HG03139 (cell line): Measurements from ENCODE around the gene UBE2G1.
"Not testable (repeated sequence)": the region's sequence is repeated elsewhere in the genome, so short reads cannot be mapped to it uniquely, and the experiment has no call there.

Experiments
- ATAC-seq: cut with Tn5 transposase; IDR thresholded peaks from one replicate; pipeline ENCODE4 v1.9.1; 2021; ENCODE audit not compliant: unreplicated experiment

UBE2G1 gene, protein sequence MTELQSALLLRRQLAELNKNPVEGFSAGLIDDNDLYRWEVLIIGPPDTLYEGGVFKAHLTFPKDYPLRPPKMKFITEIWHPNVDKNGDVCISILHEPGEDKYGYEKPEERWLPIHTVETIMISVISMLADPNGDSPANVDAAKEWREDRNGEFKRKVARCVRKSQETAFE

GRCh38 chr17:4366327-4367063, at the start of gene UBE2G1:
Gene UBE2G1 (minus strand): TSS chr17:4366675. CDS start chr17:4366316, 359 bp downstream.
- peak; percentile 64 for ATAC-seq

- ATAC-seq = no peak
These were observed 46.7 kb upstream of the UBE2G1 start for GRCh38 chr17:4412933-4413831.

- ATAC-seq = no peak
These were observed 44.7 kb upstream of the UBE2G1 start for GRCh38 chr17:4411201-4411600.

- no peak for ATAC-seq
These were observed 43.2 kb upstream of the UBE2G1 start for GRCh38 chr17:4409659-4410058.

DNA sequence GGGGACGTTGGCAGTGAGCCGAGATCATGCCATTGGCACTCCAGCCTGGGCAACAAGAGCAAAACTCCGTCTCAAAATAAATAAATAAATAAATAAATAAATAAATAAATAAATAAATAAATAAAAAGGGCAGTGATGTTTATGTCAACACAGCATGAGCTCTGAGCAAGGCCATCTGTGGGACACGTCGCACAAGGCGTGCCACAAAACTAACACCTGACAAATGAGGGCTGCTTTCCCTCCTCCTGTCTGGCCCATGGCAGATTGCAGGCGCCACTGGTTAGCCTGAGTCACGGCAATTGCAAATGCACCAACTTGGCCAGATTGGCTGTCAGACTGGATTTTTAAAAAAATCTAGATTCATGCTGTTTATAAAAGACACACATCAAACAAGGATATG, 41.4 kb upstream of the UBE2G1 start:
- ATAC-seq = no peak

DNA sequence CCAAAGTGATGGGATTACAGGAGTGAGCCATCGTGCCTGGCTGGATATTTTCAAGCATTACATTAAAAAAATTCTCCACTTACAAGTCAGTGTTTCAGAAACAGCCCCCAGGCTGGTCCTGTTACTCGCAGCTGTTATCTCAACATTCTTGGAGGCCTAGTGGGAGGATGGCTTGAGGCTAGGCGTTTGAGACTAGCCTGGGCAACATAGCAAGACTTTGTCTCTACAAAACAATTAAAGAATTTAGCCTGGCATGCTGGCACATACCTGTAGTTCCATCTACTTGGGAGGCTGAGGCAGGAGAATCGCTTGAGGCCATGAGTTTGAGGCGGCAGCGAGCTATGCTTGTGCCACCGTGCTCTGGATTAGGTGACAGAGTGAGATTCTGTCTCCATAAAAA, 40.7 kb upstream of the UBE2G1 start:
- no peak for ATAC-seq

DNA sequence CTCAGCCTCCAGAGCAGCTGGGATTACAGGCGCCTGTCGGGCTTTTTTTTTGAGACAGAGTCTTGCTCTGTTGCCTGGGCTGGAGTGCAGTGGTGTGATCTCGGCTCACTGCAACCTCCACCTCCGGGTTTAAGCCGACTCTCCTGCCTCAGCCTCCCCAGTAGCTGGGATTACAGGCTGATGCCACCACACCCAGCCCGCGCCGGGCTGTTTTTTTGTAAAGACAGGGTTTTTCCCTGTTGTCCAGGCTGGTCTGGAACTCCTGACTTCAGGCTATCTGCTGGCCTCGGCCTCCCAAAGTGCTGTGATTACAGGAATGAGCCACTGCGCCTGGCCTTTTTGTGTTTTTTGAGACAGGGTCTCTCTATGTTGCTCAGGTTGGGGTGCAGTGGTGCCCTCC, 39.9 kb upstream of the UBE2G1 start:
- no peak for ATAC-seq

GRCh38 chr17:4405699-4406098, 39.2 kb upstream of the UBE2G1 start:
- no peak for ATAC-seq

DNA sequence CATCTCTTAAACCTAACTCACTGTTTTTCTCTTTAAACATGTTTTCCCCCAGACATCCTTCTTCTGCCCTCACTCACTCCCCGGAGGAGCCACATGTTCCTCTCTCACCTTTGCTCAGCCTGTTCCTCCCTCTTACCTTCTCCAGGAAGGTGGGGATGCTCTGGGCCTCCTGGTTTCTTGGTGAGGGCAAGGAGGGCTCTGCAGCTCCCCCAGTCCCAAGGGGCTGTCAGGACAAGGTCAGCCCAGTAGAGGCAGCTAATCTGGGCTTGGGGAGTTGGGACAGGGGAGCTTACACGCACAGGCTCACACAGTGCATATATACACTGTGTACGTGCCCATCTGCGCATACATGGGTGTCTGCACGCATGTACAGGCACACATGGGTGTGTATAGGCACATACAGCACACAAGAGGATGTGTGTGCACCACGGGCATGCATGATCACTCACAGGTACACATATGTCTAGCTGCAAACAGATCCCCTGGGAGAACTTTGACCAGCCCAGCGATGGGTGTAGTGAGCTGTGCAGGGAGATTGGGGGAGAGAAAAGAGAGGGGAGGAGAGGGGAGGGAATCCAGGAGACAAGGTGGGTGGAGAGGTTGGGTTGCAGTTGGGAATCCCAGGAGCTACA, 38.7 kb upstream of the UBE2G1 start:
- no peak for ATAC-seq

GRCh38 chr17:4397840-4398239, 31.4 kb upstream of the UBE2G1 start:
- no peak for ATAC-seq

DNA sequence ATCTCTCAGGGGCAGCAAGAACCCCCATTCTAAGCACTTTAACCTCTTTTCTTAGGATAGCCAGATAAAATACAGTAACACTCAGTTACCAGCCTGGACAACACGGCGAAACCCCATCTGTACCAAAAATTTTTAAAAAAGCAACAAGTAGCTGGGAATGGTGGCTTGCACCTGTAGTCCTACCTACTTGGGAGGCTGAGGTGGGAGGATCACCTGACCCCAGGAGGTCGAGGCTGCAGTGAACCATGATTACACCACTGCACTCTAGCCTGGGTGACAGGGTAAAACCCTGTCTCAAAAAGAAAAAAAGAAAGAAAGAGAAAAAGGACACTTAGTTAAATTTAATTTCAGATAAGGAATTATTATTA, 28.6 kb upstream of the UBE2G1 start:
- ATAC-seq = no peak

GRCh38 chr17:4394208-4395110, 28.0 kb upstream of the UBE2G1 start:
- no peak for ATAC-seq

DNA sequence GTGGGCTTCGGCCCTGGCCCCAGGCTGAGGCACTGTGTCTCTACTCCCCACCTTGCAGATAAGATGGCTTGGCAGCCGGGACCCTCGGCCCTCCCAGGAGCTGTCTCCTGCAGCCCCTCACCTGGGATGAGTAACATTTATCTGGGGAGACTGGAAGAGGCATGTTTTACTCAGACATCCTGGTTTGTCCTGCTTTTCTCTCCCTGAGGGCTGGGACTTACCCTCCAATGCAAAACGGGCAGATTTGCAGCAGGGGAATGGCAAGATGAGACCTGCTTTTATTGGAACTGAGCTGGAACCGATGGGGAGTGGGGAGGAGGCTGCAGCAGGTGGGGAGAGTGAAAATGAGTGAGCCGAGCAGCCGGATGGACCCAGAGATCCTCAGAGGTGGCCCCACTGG, 27.3 kb upstream of the UBE2G1 start:
- ATAC-seq = no peak

DNA sequence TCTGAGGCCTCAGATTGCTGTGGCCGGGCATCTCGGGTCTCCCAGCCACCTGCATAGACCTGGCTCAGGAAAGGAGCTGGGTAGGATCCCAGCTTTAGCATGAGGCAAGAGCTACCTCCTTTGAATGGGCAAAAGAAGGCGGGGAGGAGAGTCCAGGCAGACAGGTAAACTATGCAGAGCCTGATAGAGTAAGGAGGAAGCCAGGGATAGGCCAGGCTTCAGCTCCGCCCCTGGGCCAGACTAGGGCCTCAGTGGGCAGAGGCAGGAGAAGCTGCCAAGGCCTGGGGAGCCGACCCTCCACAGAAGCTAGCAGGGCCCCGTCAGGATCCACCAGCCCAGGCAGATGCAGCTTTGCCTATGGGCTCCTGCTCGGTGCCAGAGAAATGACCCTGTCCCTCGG, 22.6 kb upstream of the UBE2G1 start:
- no peak for ATAC-seq

DNA sequence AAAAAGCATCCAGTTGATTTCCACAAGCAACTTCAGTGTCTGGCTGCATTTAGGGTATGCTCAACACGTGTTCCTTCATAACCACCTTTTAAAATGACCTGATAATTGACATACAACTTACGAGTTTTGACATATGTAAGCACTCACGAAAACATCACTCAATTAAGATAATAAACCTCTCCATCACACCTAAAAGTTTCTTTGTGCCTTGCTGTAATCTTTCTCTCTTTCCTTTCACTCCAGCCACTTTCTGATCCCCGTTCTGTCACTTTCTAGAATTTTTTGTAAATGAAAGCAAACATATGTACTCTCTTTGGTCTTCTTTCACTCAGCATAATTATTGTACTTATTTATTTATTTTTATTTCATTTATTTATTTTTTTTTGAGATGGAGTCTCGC, 20.7 kb upstream of the UBE2G1 start:
- ATAC-seq = no peak

- ATAC-seq = no peak
These were observed 19.9 kb upstream of the UBE2G1 start for GRCh38 chr17:4386406-4386805.

DNA sequence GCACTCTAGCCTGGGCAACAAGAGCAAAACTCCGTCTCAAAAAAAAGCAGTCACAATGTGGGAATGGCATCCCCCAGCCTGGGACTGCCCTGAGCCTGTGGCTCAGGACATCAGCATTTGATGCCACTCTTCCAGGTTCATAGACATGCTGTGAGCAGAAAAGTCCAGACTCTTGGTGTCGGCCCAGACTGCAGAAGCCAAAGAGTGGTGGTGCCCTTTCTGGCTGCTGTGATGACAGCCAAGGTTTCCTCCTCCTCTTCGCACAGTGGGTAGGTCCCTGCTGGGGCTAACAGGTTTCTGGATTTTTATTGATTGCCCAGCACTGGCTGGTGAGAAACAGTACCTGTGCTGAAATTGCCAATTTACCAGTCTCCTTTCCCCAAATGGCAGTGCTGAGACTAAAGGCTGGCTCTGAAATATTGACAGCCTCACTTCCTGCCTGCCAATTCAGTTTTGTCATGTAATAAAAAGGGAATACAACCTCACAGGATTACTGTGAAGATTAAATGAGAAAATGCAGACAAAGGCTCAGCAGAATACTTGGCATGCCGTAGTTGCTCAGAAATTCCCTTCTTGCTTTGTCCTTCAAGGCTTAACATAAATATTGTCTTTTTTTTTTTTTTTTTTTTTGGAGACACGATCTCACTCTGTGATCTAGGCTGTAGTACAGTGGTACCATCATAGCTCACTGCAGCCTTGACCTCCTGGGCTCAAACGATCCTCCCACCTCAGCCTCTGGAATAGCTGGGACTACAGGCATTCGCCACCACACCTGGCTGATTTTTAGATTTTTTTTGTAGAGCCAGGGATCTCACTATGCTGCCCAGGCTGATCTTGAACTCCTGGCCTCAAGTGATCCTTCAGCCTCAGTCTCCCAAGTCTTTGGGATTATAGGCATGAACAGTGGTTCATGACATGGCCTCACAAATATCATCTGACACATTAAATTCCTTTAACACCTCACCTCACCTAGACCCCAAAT, 15.5 kb upstream of the UBE2G1 start:
- no peak for ATAC-seq

- no peak for ATAC-seq
These were observed 12.2 kb upstream of the UBE2G1 start for GRCh38 chr17:4378626-4379025.

- ATAC-seq = not testable (repeated sequence)
These were observed 10.8 kb upstream of the UBE2G1 start for GRCh38 chr17:4377247-4377646.
